GM12801 (cell line): ENCODE data around the gene PCSK5.

Experiments
- TF ChIP-seq, protein P1 (sequence below): IDR thresholded peaks from one replicate; pipeline ENCODE4 v1.5.1; 2011; ENCODE audit warnings: control low read depth; ENCODE audit not compliant: insufficient read length; ENCODE audit errors: extremely low read depth

Gene PCSK5

DNA sequence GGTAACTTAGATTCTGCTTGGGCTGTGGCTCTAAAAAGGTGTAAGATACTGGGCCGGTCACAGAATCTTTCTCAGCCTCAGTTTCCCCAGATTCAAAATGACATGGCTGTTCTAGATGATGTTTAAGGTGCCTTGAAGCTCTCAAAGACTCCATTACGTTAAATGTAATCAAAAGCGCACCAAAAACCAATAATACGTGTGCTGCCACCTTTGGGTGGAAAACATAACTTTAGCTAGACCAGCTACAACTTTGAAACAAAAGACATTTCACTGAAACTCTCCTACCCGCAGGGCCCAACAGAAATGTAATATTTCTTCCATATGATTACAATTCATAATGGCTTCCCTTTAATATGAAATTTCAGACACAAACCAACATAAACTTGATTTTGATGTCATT, 35.0 kb upstream of the PCSK5 start:
- TF ChIP-seq, protein P1, sequence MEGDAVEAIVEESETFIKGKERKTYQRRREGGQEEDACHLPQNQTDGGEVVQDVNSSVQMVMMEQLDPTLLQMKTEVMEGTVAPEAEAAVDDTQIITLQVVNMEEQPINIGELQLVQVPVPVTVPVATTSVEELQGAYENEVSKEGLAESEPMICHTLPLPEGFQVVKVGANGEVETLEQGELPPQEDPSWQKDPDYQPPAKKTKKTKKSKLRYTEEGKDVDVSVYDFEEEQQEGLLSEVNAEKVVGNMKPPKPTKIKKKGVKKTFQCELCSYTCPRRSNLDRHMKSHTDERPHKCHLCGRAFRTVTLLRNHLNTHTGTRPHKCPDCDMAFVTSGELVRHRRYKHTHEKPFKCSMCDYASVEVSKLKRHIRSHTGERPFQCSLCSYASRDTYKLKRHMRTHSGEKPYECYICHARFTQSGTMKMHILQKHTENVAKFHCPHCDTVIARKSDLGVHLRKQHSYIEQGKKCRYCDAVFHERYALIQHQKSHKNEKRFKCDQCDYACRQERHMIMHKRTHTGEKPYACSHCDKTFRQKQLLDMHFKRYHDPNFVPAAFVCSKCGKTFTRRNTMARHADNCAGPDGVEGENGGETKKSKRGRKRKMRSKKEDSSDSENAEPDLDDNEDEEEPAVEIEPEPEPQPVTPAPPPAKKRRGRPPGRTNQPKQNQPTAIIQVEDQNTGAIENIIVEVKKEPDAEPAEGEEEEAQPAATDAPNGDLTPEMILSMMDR = no peak

DNA sequence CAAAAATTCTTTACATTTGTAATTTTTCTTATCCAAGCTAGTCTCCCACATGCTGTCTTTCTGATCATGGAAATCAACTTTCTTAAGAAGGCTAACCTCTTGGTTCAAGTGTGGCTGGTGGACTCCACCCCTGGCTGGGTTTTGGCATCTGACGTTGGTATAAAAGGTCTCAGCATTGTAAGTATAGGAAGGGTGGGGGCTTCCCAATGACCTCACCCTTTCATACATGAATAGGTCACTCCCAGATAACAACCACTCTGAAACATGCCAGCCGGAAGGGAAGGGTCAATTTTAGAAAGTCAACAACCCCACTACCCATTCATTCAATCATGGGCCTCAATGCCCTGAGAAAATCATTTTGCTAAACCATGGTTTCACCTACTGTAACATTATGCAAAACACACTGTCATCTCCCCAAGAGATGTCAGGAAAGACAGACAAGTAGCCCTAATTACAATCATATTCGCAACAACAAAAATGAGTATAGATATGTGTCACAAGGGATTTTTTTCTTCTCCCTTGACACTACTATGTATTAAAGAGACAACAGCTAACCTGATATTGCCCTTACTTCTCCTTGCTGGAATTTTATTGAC, 31.9 kb upstream of the PCSK5 start:
- TF ChIP-seq, protein P1 = no peak

DNA sequence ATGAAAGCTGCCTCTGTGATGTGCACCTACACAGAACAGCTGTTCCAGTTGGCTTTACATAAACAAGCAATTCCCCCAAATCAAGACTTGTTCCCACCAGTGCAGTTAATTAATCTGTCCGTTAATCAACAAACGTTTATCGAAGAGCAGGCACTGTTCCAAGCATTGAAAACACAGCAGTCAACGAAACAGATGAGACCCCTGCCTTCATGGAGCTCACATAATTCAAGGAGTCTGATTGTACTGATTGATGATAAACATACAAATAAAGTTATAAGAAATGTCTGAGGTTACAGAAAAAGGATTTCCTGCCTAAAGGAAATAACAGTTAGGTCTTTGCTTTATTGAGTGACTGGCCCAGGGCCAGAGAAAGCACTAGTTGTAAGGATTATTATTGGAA, 26.2 kb upstream of the PCSK5 start:
- TF ChIP-seq, protein P1 = no peak

DNA sequence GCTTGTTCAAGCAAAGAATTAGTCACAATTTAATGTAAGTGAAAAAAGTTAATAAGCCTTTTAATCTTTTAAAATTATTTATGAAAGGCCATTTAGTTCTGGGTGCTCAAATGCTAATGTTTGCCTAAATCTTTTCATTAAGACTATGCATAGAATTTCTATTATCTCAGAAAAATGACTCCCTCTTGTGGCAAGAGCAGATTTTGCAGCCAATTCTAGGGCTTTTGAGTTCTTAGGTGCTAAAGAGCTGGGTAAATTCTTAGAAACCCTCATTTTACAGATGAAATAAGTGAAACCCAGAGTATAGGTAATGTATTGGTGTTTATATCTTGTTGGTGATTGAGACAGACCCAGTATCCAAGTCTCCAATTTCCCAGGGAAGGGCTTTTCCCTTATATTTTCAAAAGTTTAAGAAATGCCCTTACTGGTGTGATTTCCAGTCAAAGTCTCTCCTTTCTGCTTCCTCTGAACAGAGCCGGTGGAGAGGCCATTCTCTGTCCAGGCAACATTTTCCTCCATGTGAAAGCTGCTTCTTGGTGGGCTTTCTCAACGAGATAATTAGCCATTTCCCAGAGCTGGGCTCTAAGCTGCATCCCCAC, 24.1 kb upstream of the PCSK5 start:
- TF ChIP-seq, protein P1 = no peak

DNA sequence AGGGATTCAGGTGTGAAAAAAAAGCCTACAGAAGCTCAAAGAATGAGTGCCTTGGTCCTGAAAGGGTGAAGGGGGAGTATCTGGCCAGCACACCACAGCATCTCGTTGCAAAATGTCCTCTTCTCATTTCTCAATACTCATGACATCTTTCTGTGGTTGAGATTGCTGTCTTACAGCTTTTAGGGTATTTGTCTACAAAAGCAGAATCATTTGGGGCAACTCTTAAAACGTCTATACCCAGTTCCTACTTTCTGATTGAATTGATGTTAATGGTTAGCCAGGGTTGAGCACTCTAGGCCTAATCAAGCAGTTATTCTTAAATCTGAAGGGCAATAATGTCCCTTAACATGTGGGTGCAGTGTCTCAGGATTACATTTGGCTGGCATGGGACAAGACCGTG, 21.2 kb upstream of the PCSK5 start:
- TF ChIP-seq, protein P1 = no peak

DNA sequence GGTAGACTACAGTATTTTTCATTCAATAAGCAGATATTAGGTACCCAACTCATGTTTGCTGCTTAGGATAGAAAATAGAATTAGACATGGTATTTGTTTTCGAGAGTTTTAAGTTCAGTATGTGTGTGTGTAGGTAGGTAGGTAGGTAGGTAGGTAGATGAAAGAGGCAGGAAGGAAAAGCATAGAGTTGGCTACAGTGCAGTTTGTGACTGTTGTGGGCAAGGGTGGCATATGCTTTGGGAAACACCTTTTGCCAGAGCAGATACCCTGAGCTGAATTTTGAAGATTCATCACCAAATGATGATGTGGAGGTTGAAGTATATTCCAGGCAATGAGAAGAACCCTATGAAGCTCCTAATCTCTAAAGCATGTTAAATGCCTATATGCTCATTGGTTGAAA, 20.0 kb upstream of the PCSK5 start:
- TF ChIP-seq, protein P1 = no peak

DNA sequence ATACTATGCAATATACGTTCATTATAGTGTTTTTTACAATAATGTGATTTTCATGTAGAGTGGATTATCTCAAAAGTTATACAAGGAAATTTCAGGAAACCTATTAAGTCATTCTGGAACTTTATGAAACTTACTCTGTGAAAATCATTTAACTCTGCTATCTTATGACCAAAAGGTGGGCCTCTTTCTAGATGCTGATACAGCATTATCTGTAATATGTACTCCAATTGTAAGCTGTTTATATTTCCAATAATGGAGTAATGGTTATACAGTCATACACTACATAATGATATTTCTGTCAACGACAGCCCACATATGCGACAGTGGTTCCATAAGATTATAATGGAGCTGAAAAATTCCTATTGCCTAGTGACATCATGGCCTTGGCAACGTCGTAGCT, 18.8 kb upstream of the PCSK5 start:
- TF ChIP-seq, protein P1 = no peak
